ENCODE data around the gene TMEM191B.
"Not testable (repeated sequence)": the region's sequence is repeated elsewhere in the genome, so short reads cannot be mapped to it uniquely, and the experiment has no call there.

DNA sequence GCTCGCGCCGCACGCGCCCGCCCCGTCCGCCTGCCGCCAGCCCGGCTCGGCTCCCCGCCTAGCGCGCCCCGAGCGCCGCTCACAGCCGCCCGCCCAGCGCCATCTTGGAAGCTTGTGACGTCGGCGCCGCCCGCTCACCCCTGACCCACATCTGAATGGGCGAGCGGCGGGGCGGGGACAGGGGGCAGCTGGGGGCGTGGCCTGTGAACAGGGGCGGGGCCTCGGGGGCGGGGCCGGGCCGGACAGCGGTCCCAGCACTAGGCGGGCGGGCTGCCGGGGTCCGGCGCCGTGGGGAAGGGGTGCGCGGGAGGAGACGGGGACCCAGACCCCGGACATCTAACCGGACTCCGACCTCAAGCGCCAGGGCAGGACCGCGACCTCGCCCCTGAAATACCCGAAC is 50.2 kb downstream of the TMEM191B start:
- not testable (repeated sequence) for TF ChIP-seq EZH2 (IDR thresholded peaks at IDR 0.05; ENCODE audit: insufficient read depth, poor library complexity, severe bottlenecking); EZH2phosphoT487 (IDR thresholded peaks at IDR 0.05; ENCODE audit: insufficient read depth, low read depth)

All from GM23248 (cell line).